H1 (cell line): ENCODE measurements around the gene DBNL. TPM values are rescaled to one million over a fixed set of nuclear protein-coding genes. Genes with fewer than 3 reads are reported as not detected.

Source experiments
- EGR1 ChIP-seq: IDR thresholded peaks from 2 replicates; pipeline ENCODE4 v1.6.1; 2011; ENCODE audit warnings: low read depth, low read length, borderline replicate concordance
- HDAC6 ChIP-seq: IDR thresholded peaks from one replicate; pipeline ENCODE4 v1.7.1; 2012; ENCODE audit warnings: low read depth, mild to moderate bottlenecking, inconsistent platforms, low read length, moderate library complexity
- ZNF274 ChIP-seq: IDR thresholded peaks from 2 replicates; pipeline ENCODE4 v1.7.0; 2012; ENCODE audit warnings: low read length, borderline replicate concordance; ENCODE audit errors: extremely low read depth
- polyA plus RNA-seq, 7 experiments: library from polyadenylated mRNA; depleted of rRNA in 3 of 7; stranded (reverse) in 5 of 7; unstranded in 2 of 7; fragments of >200 nt in 5 of 7; fragments of 200-250 nt in 2 of 7; gene quantifications; 1 replicate in 5 of 7; 2 replicates in 1 of 7; 4 replicates in 1 of 7; pipeline versions ENCODE4 v1.2.1 to v1.2.3, GENCODE V29; 2011 to 2013; ENCODE audit warnings: missing spikeins in 2 of 7, mixed read lengths in 2 of 7
- total RNA-seq: library from RNA; stranded (reverse); fragmentation: NEBNext Ultra II Directional; extraction: Animal tissue kit (Norgen Biotek cat#: 25700); gene quantifications from 2 replicates; pipeline ENCODE4 v1.2.1, GENCODE V29; 2021
- TF ChIP-seq, protein P1 (sequence below): IDR thresholded peaks from 2 replicates; pipeline ENCODE4 v1.6.1; 2012; ENCODE audit warnings: low read length, inconsistent platforms
- TF ChIP-seq, protein P2 (sequence below): fragments of 300-600 bp; sonication (generic); IDR thresholded peaks from 2 replicates; pipeline ENCODE4 v1.7.1; 2012; ENCODE audit warnings: low read length, moderate library complexity, mild to moderate bottlenecking, inconsistent platforms; ENCODE audit not compliant: insufficient replicate concordance

The DBNL gene
- total and polyA plus RNA-seq, 2 of the 8 experiments (the other 6 are each of a cell fraction or from before 2014, with no cell fraction given): 30.9 to 56.6 TPM

DNA sequence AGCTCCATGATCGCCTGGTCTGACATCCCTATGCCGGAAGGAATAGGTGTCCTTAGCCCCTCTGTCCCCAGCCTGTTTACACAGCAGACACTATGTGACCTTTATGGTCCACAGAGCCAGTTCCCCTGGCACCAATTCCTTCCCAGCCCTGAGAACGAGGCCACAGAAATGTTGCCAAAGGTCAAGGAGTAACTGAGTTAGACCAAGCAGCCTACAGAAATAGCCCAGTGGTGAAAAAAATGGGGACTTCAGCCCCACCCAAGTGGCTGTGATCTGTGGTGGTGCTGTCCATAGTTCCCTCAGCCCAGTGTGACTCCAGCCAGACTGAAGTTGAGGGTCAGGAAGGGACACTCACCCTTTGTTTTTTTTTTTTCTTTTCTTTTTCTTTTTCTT lies 18.4 kb downstream of the DBNL start (continued):
- TF ChIP-seq, protein P1, sequence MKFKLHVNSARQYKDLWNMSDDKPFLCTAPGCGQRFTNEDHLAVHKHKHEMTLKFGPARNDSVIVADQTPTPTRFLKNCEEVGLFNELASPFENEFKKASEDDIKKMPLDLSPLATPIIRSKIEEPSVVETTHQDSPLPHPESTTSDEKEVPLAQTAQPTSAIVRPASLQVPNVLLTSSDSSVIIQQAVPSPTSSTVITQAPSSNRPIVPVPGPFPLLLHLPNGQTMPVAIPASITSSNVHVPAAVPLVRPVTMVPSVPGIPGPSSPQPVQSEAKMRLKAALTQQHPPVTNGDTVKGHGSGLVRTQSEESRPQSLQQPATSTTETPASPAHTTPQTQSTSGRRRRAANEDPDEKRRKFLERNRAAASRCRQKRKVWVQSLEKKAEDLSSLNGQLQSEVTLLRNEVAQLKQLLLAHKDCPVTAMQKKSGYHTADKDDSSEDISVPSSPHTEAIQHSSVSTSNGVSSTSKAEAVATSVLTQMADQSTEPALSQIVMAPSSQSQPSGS: no peak
- TF ChIP-seq, protein P2, sequence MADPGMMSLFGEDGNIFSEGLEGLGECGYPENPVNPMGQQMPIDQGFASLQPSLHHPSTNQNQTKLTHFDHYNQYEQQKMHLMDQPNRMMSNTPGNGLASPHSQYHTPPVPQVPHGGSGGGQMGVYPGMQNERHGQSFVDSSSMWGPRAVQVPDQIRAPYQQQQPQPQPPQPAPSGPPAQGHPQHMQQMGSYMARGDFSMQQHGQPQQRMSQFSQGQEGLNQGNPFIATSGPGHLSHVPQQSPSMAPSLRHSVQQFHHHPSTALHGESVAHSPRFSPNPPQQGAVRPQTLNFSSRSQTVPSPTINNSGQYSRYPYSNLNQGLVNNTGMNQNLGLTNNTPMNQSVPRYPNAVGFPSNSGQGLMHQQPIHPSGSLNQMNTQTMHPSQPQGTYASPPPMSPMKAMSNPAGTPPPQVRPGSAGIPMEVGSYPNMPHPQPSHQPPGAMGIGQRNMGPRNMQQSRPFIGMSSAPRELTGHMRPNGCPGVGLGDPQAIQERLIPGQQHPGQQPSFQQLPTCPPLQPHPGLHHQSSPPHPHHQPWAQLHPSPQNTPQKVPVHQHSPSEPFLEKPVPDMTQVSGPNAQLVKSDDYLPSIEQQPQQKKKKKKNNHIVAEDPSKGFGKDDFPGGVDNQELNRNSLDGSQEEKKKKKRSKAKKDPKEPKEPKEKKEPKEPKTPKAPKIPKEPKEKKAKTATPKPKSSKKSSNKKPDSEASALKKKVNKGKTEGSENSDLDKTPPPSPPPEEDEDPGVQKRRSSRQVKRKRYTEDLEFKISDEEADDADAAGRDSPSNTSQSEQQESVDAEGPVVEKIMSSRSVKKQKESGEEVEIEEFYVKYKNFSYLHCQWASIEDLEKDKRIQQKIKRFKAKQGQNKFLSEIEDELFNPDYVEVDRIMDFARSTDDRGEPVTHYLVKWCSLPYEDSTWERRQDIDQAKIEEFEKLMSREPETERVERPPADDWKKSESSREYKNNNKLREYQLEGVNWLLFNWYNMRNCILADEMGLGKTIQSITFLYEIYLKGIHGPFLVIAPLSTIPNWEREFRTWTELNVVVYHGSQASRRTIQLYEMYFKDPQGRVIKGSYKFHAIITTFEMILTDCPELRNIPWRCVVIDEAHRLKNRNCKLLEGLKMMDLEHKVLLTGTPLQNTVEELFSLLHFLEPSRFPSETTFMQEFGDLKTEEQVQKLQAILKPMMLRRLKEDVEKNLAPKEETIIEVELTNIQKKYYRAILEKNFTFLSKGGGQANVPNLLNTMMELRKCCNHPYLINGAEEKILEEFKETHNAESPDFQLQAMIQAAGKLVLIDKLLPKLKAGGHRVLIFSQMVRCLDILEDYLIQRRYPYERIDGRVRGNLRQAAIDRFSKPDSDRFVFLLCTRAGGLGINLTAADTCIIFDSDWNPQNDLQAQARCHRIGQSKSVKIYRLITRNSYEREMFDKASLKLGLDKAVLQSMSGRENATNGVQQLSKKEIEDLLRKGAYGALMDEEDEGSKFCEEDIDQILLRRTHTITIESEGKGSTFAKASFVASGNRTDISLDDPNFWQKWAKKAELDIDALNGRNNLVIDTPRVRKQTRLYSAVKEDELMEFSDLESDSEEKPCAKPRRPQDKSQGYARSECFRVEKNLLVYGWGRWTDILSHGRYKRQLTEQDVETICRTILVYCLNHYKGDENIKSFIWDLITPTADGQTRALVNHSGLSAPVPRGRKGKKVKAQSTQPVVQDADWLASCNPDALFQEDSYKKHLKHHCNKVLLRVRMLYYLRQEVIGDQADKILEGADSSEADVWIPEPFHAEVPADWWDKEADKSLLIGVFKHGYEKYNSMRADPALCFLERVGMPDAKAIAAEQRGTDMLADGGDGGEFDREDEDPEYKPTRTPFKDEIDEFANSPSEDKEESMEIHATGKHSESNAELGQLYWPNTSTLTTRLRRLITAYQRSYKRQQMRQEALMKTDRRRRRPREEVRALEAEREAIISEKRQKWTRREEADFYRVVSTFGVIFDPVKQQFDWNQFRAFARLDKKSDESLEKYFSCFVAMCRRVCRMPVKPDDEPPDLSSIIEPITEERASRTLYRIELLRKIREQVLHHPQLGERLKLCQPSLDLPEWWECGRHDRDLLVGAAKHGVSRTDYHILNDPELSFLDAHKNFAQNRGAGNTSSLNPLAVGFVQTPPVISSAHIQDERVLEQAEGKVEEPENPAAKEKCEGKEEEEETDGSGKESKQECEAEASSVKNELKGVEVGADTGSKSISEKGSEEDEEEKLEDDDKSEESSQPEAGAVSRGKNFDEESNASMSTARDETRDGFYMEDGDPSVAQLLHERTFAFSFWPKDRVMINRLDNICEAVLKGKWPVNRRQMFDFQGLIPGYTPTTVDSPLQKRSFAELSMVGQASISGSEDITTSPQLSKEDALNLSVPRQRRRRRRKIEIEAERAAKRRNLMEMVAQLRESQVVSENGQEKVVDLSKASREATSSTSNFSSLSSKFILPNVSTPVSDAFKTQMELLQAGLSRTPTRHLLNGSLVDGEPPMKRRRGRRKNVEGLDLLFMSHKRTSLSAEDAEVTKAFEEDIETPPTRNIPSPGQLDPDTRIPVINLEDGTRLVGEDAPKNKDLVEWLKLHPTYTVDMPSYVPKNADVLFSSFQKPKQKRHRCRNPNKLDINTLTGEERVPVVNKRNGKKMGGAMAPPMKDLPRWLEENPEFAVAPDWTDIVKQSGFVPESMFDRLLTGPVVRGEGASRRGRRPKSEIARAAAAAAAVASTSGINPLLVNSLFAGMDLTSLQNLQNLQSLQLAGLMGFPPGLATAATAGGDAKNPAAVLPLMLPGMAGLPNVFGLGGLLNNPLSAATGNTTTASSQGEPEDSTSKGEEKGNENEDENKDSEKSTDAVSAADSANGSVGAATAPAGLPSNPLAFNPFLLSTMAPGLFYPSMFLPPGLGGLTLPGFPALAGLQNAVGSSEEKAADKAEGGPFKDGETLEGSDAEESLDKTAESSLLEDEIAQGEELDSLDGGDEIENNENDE: no peak
- TF ChIP-seq HDAC6 (no peak), ZNF274 (no peak), EGR1 (no peak)
